LNCaP clone FGC (cell line): ENCODE results near the gene TRIB2.

Experiments used
- DNase-seq: peaks from one replicate; pipeline ENCODE4 v3.0.0-alpha.2; 2011; ENCODE audit warnings: low read depth
- H3K4me3 ChIP-seq: 2 replicates; pipeline ENCODE4 v1.5.1; 2011; ENCODE audit warnings: mild to moderate bottlenecking, low read depth, low read length, control low read depth
- CTCF ChIP-seq: IDR thresholded peaks from 2 replicates; pipeline ENCODE4 v1.5.1; 2012; ENCODE audit warnings: mild to moderate bottlenecking; ENCODE audit not compliant: control insufficient read depth, insufficient read depth; ENCODE audit errors: extremely low read depth

The TRIB2 gene

GRCh38 chr2:12766421-12766879 lies 49.7 kb downstream of the TRIB2 start:
- no peak for TF ChIP-seq CTCF
- DNase-seq: no peak
- H3K4me3 ChIP-seq: no peak overlapping the region

GRCh38 chr2:12767541-12767940 lies 50.8 kb downstream of the TRIB2 start:
- DNase-seq: no peak
- H3K4me3 ChIP-seq: no peak overlapping the region
- no peak for TF ChIP-seq CTCF

GRCh38 chr2:12767996-12768624 lies 51.4 kb downstream of the TRIB2 start:
- no peak for DNase-seq
- no peak overlapping the region for H3K4me3 ChIP-seq
- TF ChIP-seq CTCF: no peak

GRCh38 chr2:12769492-12770105 lies 52.9 kb downstream of the TRIB2 start:
- TF ChIP-seq CTCF: no peak
- no peak overlapping the region for H3K4me3 ChIP-seq
- no peak for DNase-seq

- DNase-seq: no peak
- TF ChIP-seq CTCF: no peak
- H3K4me3 ChIP-seq: no peak overlapping the region
Observed at GRCh38 chr2:12770300-12770968, 53.7 kb downstream of the TRIB2 start.

- no peak for TF ChIP-seq CTCF
- no peak for DNase-seq
- no peak overlapping the region for H3K4me3 ChIP-seq
Observed at GRCh38 chr2:12771154-12771553, 54.4 kb downstream of the TRIB2 start.
